ENCODE measurements around the gene GATAD2A.

- no peak for TF ChIP-seq POLR2A (IDR thresholded peaks at IDR 0.05; ENCODE audit: low read length)
- TF ChIP-seq GATA1 (IDR thresholded peaks at IDR 0.05; ENCODE audit: low read depth, low read length), result no peak
These were observed 2.1 kb downstream of the GATAD2A start for GRCh38 chr19:19407633-19407930.
